Measurements from ENCODE around the gene USP4. TPM values are rescaled to one million over a fixed set of nuclear protein-coding genes. Genes with fewer than 3 reads are reported as not detected.
A peak's percentile ranks its signal among the peaks of the same experiment; 100 is the strongest.

Gene USP4
- total RNA-seq, 2 experiments from 2014 or later: 69.3 to 71.8 TPM

- DNase-seq (no peak), ATAC-seq (no peak)
- Mint-ChIP-seq H3K36me3 (ENCODE audit: low read depth) (peaks cover 58% of the 10 kb centered on the region), H3K4me3 (no peak overlapping the region), H3K27me3 (no peaks in the 10 kb centered on the region), H3K9me3 (ENCODE audit: low read depth) (no peaks in the 10 kb centered on the region), H3K27ac (no peak overlapping the region), H3K4me1 (peaks cover 2% of the 10 kb centered on the region)
- intact Hi-C loops (cut with DNase I, micrococcal nuclease): no loop called here
- ChIA-PET POLR2A (no interaction called here), CTCF (interaction anchor here (1.2 to 1.7 kb wide), 2 partner anchors 16 to 125 kb away, joined by 5 to 6 read pairs; no protein-coding TSS in a partner anchor)
Observed at GRCh38 chr3:49324768-49325167, 15.1 kb downstream of the USP4 start.

GRCh38 chr3:49316696-49317457, 23.0 kb downstream of the USP4 start:
- intact Hi-C loops (cut with DNase I, micrococcal nuclease): no loop called here
- Mint-ChIP-seq H3K36me3 (ENCODE audit: low read depth) (peaks cover 36% of the 10 kb centered on the region), H3K4me3 (no peak overlapping the region), H3K27ac (no peak overlapping the region), H3K27me3 (no peaks in the 10 kb centered on the region), H3K4me1 (peaks cover 9% of the 10 kb centered on the region), H3K9me3 (ENCODE audit: low read depth) (no peaks in the 10 kb centered on the region)
- ChIA-PET POLR2A (no interaction called here), CTCF (interaction anchor here (0.7 kb wide), 1 partner anchor 54 kb away, joined by 5 read pairs; no protein-coding TSS in a partner anchor)
- ATAC-seq (no peak), DNase-seq (no peak)

- peaks cover 9% of the 10 kb centered on the region for H3K4me1 Mint-ChIP-seq
- intact Hi-C loops (cut with DNase I, micrococcal nuclease): no loop called here
- H3K9me3 Mint-ChIP-seq (ENCODE audit: low read depth): no peaks in the 10 kb centered on the region
- H3K27ac Mint-ChIP-seq: peak overlapping the region; percentile 55
- no peaks in the 10 kb centered on the region for H3K27me3 Mint-ChIP-seq
- peak; percentile 55 for ATAC-seq
- ChIA-PET POLR2A (no interaction called here), CTCF (no interaction called here)
- peaks cover 36% of the 10 kb centered on the region for H3K36me3 Mint-ChIP-seq (ENCODE audit: low read depth)
- no peak overlapping the region for H3K4me3 Mint-ChIP-seq
- no peak for DNase-seq
Observed at GRCh38 chr3:49313896-49314688, 25.8 kb downstream of the USP4 start.

- ChIA-PET POLR2A (no interaction called here), CTCF (interaction anchor here (0.7 kb wide), 1 partner anchor 83 kb away, joined by 4 read pairs; no protein-coding TSS in a partner anchor)
- H3K27me3 Mint-ChIP-seq: no peaks in the 10 kb centered on the region
- H3K27ac Mint-ChIP-seq: peak overlapping the region; percentile 35
- H3K4me3 Mint-ChIP-seq: no peak overlapping the region
- H3K36me3 Mint-ChIP-seq (ENCODE audit: low read depth): peaks cover 38% of the 10 kb centered on the region
- DNase-seq: no peak
- H3K9me3 Mint-ChIP-seq (ENCODE audit: low read depth): no peaks in the 10 kb centered on the region
- H3K4me1 Mint-ChIP-seq: peaks cover 9% of the 10 kb centered on the region
- intact Hi-C loops (cut with DNase I, micrococcal nuclease): no loop called here
- ATAC-seq: no peak
Observed at GRCh38 chr3:49311283-49311682, 28.6 kb downstream of the USP4 start.

GRCh38 chr3:49310677-49311076, 29.2 kb downstream of the USP4 start:
- intact Hi-C loops (cut with DNase I, micrococcal nuclease): no loop called here
- H3K4me3 Mint-ChIP-seq: no peak overlapping the region
- no peaks in the 10 kb centered on the region for H3K9me3 Mint-ChIP-seq (ENCODE audit: low read depth)
- ATAC-seq (no peak), DNase-seq (no peak)
- ChIA-PET CTCF (interaction anchor here (0.7 kb wide), 1 partner anchor 83 kb away, joined by 4 read pairs; no protein-coding TSS in a partner anchor), POLR2A (no interaction called here)
- H3K27ac Mint-ChIP-seq: no peak overlapping the region
- H3K27me3 Mint-ChIP-seq: no peaks in the 10 kb centered on the region
- peaks cover 9% of the 10 kb centered on the region for H3K4me1 Mint-ChIP-seq
- peaks cover 40% of the 10 kb centered on the region for H3K36me3 Mint-ChIP-seq (ENCODE audit: low read depth)

- ATAC-seq (no peak), DNase-seq (no peak)
- ChIA-PET POLR2A (no interaction called here), CTCF (interaction anchor here (1.1 kb wide), 1 partner anchor 143 kb away, joined by 7 read pairs; no protein-coding TSS in a partner anchor)
- intact Hi-C loops (cut with DNase I, micrococcal nuclease): no loop called here
- no peaks in the 10 kb centered on the region for H3K9me3 Mint-ChIP-seq (ENCODE audit: low read depth)
- H3K27ac Mint-ChIP-seq: no peak overlapping the region
- no peak overlapping the region for H3K4me3 Mint-ChIP-seq
- peaks cover 9% of the 10 kb centered on the region for H3K4me1 Mint-ChIP-seq
- H3K27me3 Mint-ChIP-seq: no peaks in the 10 kb centered on the region
- peaks cover 42% of the 10 kb centered on the region for H3K36me3 Mint-ChIP-seq (ENCODE audit: low read depth)
Observed at GRCh38 chr3:49305608-49306007, 34.2 kb downstream of the USP4 start.

GRCh38 chr3:49302613-49303012, 37.2 kb downstream of the USP4 start:
- Mint-ChIP-seq H3K9me3 (ENCODE audit: low read depth) (no peaks in the 10 kb centered on the region), H3K4me1 (peaks cover 9% of the 10 kb centered on the region), H3K27me3 (no peaks in the 10 kb centered on the region), H3K36me3 (ENCODE audit: low read depth) (peaks cover 40% of the 10 kb centered on the region), H3K27ac (no peak overlapping the region), H3K4me3 (no peak overlapping the region)
- CTCF ChIA-PET: interaction anchor here (0.6 to 1.4 kb wide), 4 partner anchors 8 to 38 kb away, joined by 3 to 4 read pairs (median 4); partner anchors contain the start of gene USP4
- POLR2A ChIA-PET: no interaction called here
- ATAC-seq (no peak), DNase-seq (no peak)
- intact Hi-C loops (cut with DNase I, micrococcal nuclease): no loop called here

- no peak overlapping the region for H3K27ac Mint-ChIP-seq
- H3K4me1 Mint-ChIP-seq: peaks cover 9% of the 10 kb centered on the region
- no peaks in the 10 kb centered on the region for H3K9me3 Mint-ChIP-seq (ENCODE audit: low read depth)
- no peaks in the 10 kb centered on the region for H3K27me3 Mint-ChIP-seq
- H3K36me3 Mint-ChIP-seq (ENCODE audit: low read depth): peaks cover 43% of the 10 kb centered on the region
- intact Hi-C loops (cut with DNase I, micrococcal nuclease): no loop called here
- ATAC-seq (no peak), DNase-seq (no peak)
- CTCF ChIA-PET: interaction anchor here (1.3 to 1.4 kb wide), 2 partner anchors 16 to 819 kb away, joined by 3 to 5 read pairs; no protein-coding TSS in a partner anchor
- no peak overlapping the region for H3K4me3 Mint-ChIP-seq
- POLR2A ChIA-PET: no interaction called here
Observed at GRCh38 chr3:49300595-49300994, 39.3 kb downstream of the USP4 start.

GRCh38 chr3:49298511-49298910, 41.3 kb downstream of the USP4 start:
- POLR2A ChIA-PET: no interaction called here
- no peaks in the 10 kb centered on the region for H3K4me1 Mint-ChIP-seq
- CTCF ChIA-PET: no interaction called here

GRCh38 chr3:49296781-49297411, 43.0 kb downstream of the USP4 start:
- H3K4me3 Mint-ChIP-seq: no peak overlapping the region
- no peak for ATAC-seq
- CTCF ChIA-PET: interaction anchor here (0.6 to 2.2 kb wide), 4 partner anchors 43 to 173 kb away, joined by 3 to 7 read pairs (median 3); partner anchors contain the start of genes DAG1 and USP4
- DNase-seq: no peak
- H3K4me1 Mint-ChIP-seq: no peaks in the 10 kb centered on the region
- H3K9me3 Mint-ChIP-seq (ENCODE audit: low read depth): no peaks in the 10 kb centered on the region
- peak overlapping the region; percentile 32 for H3K27ac Mint-ChIP-seq
- no peaks in the 10 kb centered on the region for H3K27me3 Mint-ChIP-seq
- POLR2A ChIA-PET: no interaction called here
- peaks cover 53% of the 10 kb centered on the region for H3K36me3 Mint-ChIP-seq (ENCODE audit: low read depth)
- intact Hi-C loops (cut with DNase I, micrococcal nuclease): no loop called here

More at GRCh38 chr3:49298511-49298910, 41.3 kb downstream of the USP4 start:
- Mint-ChIP-seq H3K27ac (no peak overlapping the region), H3K9me3 (ENCODE audit: low read depth) (no peaks in the 10 kb centered on the region), H3K27me3 (no peaks in the 10 kb centered on the region), H3K4me3 (no peak overlapping the region), H3K36me3 (ENCODE audit: low read depth) (peaks cover 52% of the 10 kb centered on the region)
- no peak for ATAC-seq
- intact Hi-C loops (cut with DNase I, micrococcal nuclease): no loop called here
- no peak for DNase-seq

GRCh38 chr3:49295489-49296058, 44.3 kb downstream of the USP4 start:
- peak; percentile 58 for DNase-seq
- intact Hi-C loops (cut with DNase I, micrococcal nuclease): loop anchor here (1.0 kb wide), 2 partner anchors 45 to 154 kb away; partner anchors contain the start of gene USP4 (in 1 of the 2)
- no peak overlapping the region for H3K4me3 Mint-ChIP-seq
- ChIA-PET POLR2A (interaction anchor here (1.3 kb wide), 1 partner anchor 154 kb away, joined by 3 read pairs; no protein-coding TSS in a partner anchor), CTCF (interaction anchor here (2.2 kb wide), 1 partner anchor 45 kb away, joined by 7 read pairs; the partner anchor contains the start of gene USP4)
- ATAC-seq: peak; percentile 78
- no peaks in the 10 kb centered on the region for H3K9me3 Mint-ChIP-seq (ENCODE audit: low read depth)
- no peaks in the 10 kb centered on the region for H3K4me1 Mint-ChIP-seq
- no peaks in the 10 kb centered on the region for H3K27me3 Mint-ChIP-seq
- H3K27ac Mint-ChIP-seq: peak overlapping the region; percentile 42
- peaks cover 48% of the 10 kb centered on the region for H3K36me3 Mint-ChIP-seq (ENCODE audit: low read depth)

Measured in activated CD4-positive, alpha-beta T cell treated with anti-CD3 and anti-CD28 coated beads for 36 hours (primary cell).